ENCODE measurements around the gene NPAS3.

DNA sequence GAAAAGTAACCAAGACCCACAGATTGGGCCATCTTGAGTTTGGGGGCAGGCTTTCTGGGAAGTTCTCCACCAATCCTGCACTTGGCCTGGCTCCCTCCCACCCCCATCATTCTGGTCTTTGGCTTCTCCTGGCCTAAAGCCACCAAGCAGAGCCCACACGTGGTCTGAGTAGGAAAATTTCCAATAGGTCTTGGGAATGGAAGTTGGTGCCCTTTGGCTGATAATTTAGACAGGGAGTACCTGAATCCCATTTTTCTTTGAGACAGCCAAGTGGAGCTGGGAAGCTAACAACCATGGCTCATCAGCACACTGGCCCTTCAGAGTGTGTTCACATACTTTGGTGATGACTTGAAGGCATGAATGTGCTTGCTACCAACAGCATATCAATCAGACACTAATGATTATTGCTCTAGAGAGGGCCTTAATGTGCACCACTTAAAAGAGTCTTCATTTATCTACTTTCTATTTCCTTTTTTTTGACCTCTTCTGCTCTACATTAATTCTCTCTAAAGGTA is 856.2 kb downstream of the NPAS3 start:
- TF ChIP-seq CTCF (IDR thresholded peaks at IDR 0.05 in 2 of 3, conservative IDR thresholded peaks at IDR 0.05 in 1 of 3; ENCODE audit: borderline replicate concordance in 1 of 3, insufficient read depth in 1 of 3, low read depth in 2 of 3, low read length in 2 of 3) (no peak), POLR2A (IDR thresholded peaks at IDR 0.05; ENCODE audit: borderline replicate concordance, extremely low read depth, insufficient read depth, insufficient read length) (no peak), CBX3 (IDR thresholded peaks at IDR 0.05; ENCODE audit: low read depth) (no peak), REST (IDR thresholded peaks at IDR 0.05; ENCODE audit: low read depth) (no peak)
